Transverse colon (tissue), 4 donors: Measurements from ENCODE around the gene HERC6. TPM values are rescaled to one million over a fixed set of nuclear protein-coding genes. Genes with fewer than 3 reads are reported as not detected.

Experiments
- DNase-seq: peaks from one replicate; pipeline ENCODE4 v3.0.0-alpha.2; 2019
- H3K27ac ChIP-seq, 4 donors: fragments of 200-600 bp; sonication (generic); 2 replicates each; pipeline ENCODE4 v1.5.1; 2016 to 2018; ENCODE audit warnings: inconsistent platforms in 4 of 4
- H3K27me3 ChIP-seq: fragments of 200-600 bp; sonication (generic); 2 replicates; pipeline ENCODE4 v1.5.1; 2017; ENCODE audit warnings: inconsistent platforms
- H3K36me3 ChIP-seq, 4 donors: fragments of 200-600 bp; sonication (generic); 2 replicates each; pipeline ENCODE4 v1.5.1; 2017 to 2019; ENCODE audit warnings: inconsistent platforms in 4 of 4
- H3K4me1 ChIP-seq, 4 donors: fragments of 200-600 bp; sonication (generic); 2 replicates each; pipeline ENCODE4 v1.5.1; 2017 to 2020; ENCODE audit warnings: inconsistent platforms in 4 of 4
- H3K4me3 ChIP-seq, 4 donors: fragments of 200-600 bp; sonication (generic); 1 replicate in 1 of 4; 2 replicates in 3 of 4; pipeline versions ENCODE4 v1.5.1 to v1.6.1; 2017 to 2019; ENCODE audit warnings: inconsistent platforms in 4 of 4
- H3K9me3 ChIP-seq, 2 donors: fragments of 200-600 bp; sonication (generic); 2 replicates each; pipeline ENCODE4 v1.5.1; 2017 to 2019; ENCODE audit warnings: inconsistent platforms in 2 of 2
- EP300 ChIP-seq: sonication (generic); formaldehyde crosslinking; IDR thresholded peaks from one replicate; pipeline ENCODE4 v1.6.1; 2017; ENCODE audit warnings: antibody characterized with exemption, low read depth
- POLR2A ChIP-seq: fragments of 450-650 bp; IDR thresholded peaks from one replicate; pipeline ENCODE4 v1.6.1; 2016; ENCODE audit warnings: antibody characterized with exemption, mild to moderate bottlenecking, moderate library complexity
- POLR2AphosphoS5 ChIP-seq, 3 donors: sonication (generic); formaldehyde crosslinking; IDR thresholded peaks; one replicate each; pipeline ENCODE4 v1.6.1; 2016; ENCODE audit warnings: antibody characterized with exemption in 3 of 3
- WGBS, 2 donors: methylation state at CpG; one replicate each; pipeline ENCODE4 v1.1.5; 2018; ENCODE audit warnings: low coverage in 1 of 2; 5-methylcytosine and 5-hydroxymethylcytosine counted together
- in situ Hi-C, 4 donors: fragments of 200-750 bp; cut with MboI; loops; one replicate each; pipeline versions ENCODE4 v1.15.0 to v1.15.1; 2017; ENCODE audit warnings: low sequenced_read_pairs in 3 of 4, low pct_ligation_motif_present in 1 of 4, low pct_unique_long_range_greater_than_20kb in 1 of 4
- intact Hi-C: fragments of 100-400 bp; cut with DNase I; formaldehyde crosslinking; loops from one replicate; pipeline ENCODE4 v1.15.1; 2023; ENCODE audit warnings: low total_unique reads
- total RNA-seq, 4 donors: library from RNA; depleted of rRNA; stranded (reverse); fragments of >200 nt; gene quantifications; one replicate each; pipeline ENCODE4 v1.1.0, GENCODE V29; 2016
- TF ChIP-seq, protein P1 (sequence below), 5 experiments: fragments of 200-600 bp in 3 of 5; fragments of 450-650 bp in 2 of 5; sonication (generic) in 3 of 5; IDR thresholded peaks; 1 replicate in 2 of 5; 2 replicates in 3 of 5; pipeline ENCODE4 v1.5.1; 2016 to 2017; ENCODE audit warnings: antibody characterized with exemption in 5 of 5, inconsistent platforms in 3 of 5, mild to moderate bottlenecking in 2 of 5, moderate library complexity in 1 of 5

HERC6 gene
- total RNA-seq, 4 donors from 2014 or later, result 3.2 to 15.2 (median 5.8) TPM

DNA sequence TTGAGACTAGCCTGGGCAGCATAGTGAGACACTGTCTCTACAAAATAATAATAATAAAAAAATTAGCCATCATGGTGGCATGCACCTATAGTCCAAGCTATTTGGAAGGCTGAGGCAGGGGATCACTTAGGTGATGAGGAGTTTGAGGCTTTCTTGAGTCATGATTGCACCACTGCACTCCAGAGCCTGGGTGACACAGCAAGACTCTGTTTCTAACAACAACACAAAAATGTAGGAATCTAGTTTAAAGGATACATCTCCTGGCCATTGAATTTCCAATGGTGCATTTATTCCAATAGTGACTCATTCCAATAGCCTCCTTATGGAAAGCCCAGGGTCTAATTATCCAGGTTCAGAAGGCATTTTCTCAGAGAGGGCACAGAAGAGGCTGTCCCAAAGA is 21.9 kb upstream of the HERC6 start:
- in situ Hi-C loops, result loop anchor here in 1 of 4 donors (25.0 kb wide), 1 partner anchor 156 kb away; the partner anchor contains the start of gene PYURF
- Histone ChIP-seq H3K4me3 (no peak overlapping the region), H3K27ac (no peak overlapping the region), H3K4me1 (no peaks in the 10 kb centered on the region), H3K9me3 (no peaks in the 10 kb centered on the region), H3K36me3 (no peaks in the 10 kb centered on the region), H3K27me3 (no peaks in the 10 kb centered on the region)
- no peak for TF ChIP-seq POLR2A
- no peak for TF ChIP-seq EP300
- TF ChIP-seq, protein P1, sequence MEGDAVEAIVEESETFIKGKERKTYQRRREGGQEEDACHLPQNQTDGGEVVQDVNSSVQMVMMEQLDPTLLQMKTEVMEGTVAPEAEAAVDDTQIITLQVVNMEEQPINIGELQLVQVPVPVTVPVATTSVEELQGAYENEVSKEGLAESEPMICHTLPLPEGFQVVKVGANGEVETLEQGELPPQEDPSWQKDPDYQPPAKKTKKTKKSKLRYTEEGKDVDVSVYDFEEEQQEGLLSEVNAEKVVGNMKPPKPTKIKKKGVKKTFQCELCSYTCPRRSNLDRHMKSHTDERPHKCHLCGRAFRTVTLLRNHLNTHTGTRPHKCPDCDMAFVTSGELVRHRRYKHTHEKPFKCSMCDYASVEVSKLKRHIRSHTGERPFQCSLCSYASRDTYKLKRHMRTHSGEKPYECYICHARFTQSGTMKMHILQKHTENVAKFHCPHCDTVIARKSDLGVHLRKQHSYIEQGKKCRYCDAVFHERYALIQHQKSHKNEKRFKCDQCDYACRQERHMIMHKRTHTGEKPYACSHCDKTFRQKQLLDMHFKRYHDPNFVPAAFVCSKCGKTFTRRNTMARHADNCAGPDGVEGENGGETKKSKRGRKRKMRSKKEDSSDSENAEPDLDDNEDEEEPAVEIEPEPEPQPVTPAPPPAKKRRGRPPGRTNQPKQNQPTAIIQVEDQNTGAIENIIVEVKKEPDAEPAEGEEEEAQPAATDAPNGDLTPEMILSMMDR (IDR thresholded peaks at IDR 0.05), result no peak
- TF ChIP-seq POLR2AphosphoS5 (IDR thresholded peaks at IDR 0.05), result no peak
- intact Hi-C loops, result no loop called here
- DNase-seq, result no peak

GRCh38 chr4:88357262-88357661 is 21.4 kb upstream of the HERC6 start:
- TF ChIP-seq, protein P1 (IDR thresholded peaks at IDR 0.05), result no peak
- TF ChIP-seq POLR2AphosphoS5 (IDR thresholded peaks at IDR 0.05) (no peak), POLR2A (no peak), EP300 (no peak)
- H3K27ac ChIP-seq, result no peak overlapping the region
- no peak overlapping the region for H3K4me3 ChIP-seq
- H3K9me3 ChIP-seq, result no peaks in the 10 kb centered on the region
- no peaks in the 10 kb centered on the region for H3K36me3 ChIP-seq
- intact Hi-C loops, result no loop called here
- WGBS, 2 donors, result 94% methylated on average over 4 of the region's 4 CpGs; no CpG with 5 or more reads in 1 of the 2 donors
- in situ Hi-C loops, result loop anchor here in 1 of 4 donors (25.0 kb wide), 1 partner anchor 155 kb away; the partner anchor contains the start of gene PYURF
- no peak for DNase-seq
- H3K4me1 ChIP-seq, result no peaks in the 10 kb centered on the region
- H3K27me3 ChIP-seq, result no peaks in the 10 kb centered on the region

GRCh38 chr4:88359558-88359957 is 19.1 kb upstream of the HERC6 start:
- Histone ChIP-seq H3K27ac (no peak overlapping the region), H3K9me3 (no peaks in the 10 kb centered on the region), H3K4me3 (no peak overlapping the region), H3K36me3 (no peaks in the 10 kb centered on the region), H3K4me1 (no peaks in the 10 kb centered on the region), H3K27me3 (no peaks in the 10 kb centered on the region)
- DNase-seq, result no peak
- TF ChIP-seq POLR2AphosphoS5 (IDR thresholded peaks at IDR 0.05) (no peak), EP300 (no peak), POLR2A (no peak)
- TF ChIP-seq, protein P1 (IDR thresholded peaks at IDR 0.05), result no peak
- WGBS, 2 donors, result 90 to 95% methylated on average over 2 to 10 of the region's 10 CpGs
- intact Hi-C loops (no loop called here), in situ Hi-C loops (loop anchor here in 1 of 4 donors (25.0 kb wide), 1 partner anchor 153 kb away; the partner anchor contains the start of gene PYURF)

GRCh38 chr4:88360256-88360655 is 18.4 kb upstream of the HERC6 start:
- Histone ChIP-seq H3K27me3 (no peaks in the 10 kb centered on the region), H3K27ac (no peak overlapping the region), H3K4me3 (no peak overlapping the region), H3K9me3 (no peaks in the 10 kb centered on the region), H3K4me1 (no peaks in the 10 kb centered on the region), H3K36me3 (no peaks in the 10 kb centered on the region)
- 82% methylated on average over 7 of the region's 7 CpGs; no CpG with 5 or more reads in 1 of the 2 donors for WGBS, 2 donors
- TF ChIP-seq POLR2A (no peak), POLR2AphosphoS5 (IDR thresholded peaks at IDR 0.05) (no peak), EP300 (no peak)
- TF ChIP-seq, protein P1 (IDR thresholded peaks at IDR 0.05), result no peak
- no peak for DNase-seq
- intact Hi-C loops (loop anchor here (10.0 kb wide), 1 partner anchor 135 kb away; no protein-coding TSS in a partner anchor), in situ Hi-C loops (loop anchor here in 1 of 4 donors (25.0 kb wide), 1 partner anchor 152 kb away; the partner anchor contains the start of gene PYURF)
